ENCODE results near the gene MPIG6B. TPM values are rescaled to one million over a fixed set of nuclear protein-coding genes. Genes with fewer than 3 reads are reported as not detected.

The MPIG6B gene, protein sequence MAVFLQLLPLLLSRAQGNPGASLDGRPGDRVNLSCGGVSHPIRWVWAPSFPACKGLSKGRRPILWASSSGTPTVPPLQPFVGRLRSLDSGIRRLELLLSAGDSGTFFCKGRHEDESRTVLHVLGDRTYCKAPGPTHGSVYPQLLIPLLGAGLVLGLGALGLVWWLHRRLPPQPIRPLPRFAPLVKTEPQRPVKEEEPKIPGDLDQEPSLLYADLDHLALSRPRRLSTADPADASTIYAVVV
- 0.49 TPM in 1 of 2 replicates, not detected in the other for total RNA-seq

DNA sequence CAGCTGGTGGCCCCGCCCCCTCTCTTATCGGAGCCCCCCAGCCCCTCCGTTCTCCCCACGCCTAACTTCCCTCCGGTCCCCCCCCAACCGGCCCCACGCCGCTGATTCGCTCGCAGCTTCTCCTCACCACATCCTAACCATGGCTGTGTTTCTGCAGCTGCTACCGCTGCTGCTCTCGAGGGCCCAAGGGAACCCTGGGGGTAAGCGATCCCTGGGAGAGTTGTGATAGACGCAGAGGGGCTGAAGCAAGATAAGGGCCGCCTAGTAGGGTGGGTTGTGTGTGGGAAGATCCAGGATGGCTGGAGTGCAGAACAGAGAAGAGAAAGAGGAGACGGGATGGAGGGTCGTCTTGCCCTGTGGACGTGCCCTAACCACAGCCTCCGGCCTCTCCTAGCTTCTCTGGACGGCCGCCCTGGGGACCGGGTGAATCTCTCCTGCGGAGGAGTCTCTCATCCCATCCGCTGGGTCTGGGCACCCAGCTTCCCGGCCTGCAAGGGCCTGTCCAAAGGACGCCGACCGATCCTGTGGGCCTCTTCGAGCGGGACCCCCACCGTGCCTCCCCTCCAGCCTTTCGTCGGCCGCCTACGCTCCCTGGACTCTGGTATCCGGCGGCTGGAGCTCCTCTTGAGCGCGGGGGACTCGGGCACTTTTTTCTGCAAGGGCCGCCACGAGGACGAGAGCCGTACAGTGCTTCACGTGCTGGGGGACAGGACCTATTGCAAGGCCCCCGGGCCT is at the start of gene MPIG6B:
MPIG6B (plus strand) TSS at position 129 of the 735 bp plus-strand sequence; CDS start at position 140, 11 bp downstream.

DNA sequence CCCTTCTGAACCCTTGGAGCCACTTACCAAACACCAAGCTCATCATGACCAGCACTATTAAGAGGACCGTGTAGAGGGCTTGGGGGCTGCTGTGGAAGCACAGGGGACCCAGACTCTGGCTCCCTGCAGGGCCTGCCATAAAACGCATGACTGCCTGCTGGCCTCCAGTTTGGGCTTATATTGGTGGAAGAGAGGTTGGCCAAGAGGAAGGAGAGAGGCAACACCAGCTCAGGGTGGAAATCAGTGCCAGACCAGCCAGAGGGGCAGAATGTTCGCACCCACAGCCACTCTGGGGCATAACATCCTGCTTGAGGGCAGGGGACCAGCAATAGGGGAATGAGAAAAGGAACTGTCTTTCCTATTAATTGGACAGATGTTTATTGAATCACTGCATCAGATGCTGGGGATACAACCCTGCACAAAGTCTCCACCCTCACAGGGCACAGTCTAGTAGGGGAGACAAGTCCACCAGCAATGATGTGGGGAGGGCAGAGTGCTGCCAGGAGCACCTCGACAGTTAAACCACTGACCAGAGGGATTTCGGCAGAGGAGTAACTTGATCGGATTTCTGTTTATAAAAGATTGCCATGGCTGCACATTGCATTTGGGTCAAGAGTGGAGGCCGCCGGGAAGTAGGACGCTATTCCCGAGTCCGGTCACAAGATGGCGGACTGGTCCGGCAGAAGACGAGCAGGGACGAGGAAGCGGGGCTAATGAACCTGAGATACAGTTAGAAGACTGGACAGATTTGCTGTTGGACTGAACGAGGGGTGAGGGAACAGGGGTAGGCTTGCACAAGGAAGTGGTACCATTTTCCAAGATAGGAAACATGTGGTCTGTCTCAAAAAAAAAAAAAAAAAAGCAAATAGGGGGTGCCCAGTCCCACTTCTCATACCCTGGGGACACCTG is 42.7 kb upstream of the MPIG6B start, which contains the start of gene LY6G5C:
LY6G5C (minus strand) TSS at position 842 of the 909 bp plus-strand sequence; CDS start at position 148, 694 bp downstream.

DNA sequence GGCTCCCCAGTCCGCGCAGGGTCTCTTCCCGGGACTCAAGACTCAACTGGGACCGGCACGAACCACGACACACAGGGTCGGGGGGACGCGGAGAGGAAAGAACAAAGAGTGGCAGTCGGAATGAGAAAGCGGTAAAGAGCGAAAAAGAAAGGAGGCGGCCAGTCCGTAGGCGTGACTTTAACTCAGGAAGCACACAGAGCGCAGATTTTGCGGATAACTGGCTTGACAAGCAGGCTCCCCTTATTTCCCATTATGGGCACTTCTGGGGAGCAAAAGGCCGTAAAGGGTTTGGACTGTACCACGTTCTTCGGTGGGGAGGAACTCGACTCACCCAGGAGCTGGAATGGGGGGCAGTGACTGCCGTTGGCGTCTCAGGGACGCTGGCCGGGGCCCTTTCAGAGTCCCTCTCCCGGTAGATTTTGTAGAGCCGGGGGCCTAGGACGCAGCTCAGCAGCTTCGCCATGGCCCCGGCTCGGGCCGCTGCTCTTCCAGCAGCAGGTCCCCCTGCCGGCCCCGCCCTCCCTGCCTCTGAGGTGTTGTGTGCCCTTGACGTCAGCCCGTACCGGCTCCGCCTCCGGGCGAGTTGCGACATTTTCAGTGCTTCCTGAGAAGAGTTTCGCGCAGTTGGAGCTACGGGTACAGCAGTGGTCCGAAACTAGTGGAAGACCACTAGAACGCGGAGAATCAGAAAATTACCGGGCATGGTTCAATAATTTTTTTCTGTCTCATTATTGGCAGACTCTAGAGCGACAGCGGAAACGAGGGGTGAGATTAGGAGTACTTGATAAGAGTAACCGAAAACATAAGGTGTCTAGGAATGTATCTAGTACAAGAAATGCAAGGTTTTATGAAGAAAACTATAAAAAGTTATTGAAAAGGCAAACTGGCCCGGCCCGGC is 20.1 kb upstream of the MPIG6B start, which contains the start of gene ABHD16A:
ABHD16A (minus strand) TSS at position 506 of the 898 bp plus-strand sequence; CDS start at position 463, 43 bp downstream.

DNA sequence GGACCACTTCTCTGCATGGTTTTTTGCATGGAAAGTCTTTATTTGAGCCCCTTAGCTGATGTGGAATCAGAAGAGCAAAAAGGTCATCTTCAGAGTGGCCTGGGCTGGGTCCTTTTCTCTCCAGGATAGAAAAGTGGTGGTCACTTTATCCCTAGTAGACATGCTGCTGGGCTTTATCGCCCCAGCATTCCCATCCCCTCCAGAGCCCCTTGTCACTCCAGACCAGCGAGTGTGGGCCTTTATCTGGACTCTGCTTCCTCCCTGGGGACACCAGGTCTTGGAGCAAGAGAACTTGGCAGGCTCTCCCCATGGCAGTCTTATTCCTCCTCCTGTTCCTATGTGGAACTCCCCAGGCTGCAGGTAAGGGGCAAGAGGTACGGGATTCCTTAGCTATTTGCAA is 16.6 kb upstream of the MPIG6B start, which contains the start of gene LY6G6F:
LY6G6F (plus strand) TSS at position 268 of the 400 bp plus-strand sequence; CDS start at position 309, 41 bp downstream.

DNA sequence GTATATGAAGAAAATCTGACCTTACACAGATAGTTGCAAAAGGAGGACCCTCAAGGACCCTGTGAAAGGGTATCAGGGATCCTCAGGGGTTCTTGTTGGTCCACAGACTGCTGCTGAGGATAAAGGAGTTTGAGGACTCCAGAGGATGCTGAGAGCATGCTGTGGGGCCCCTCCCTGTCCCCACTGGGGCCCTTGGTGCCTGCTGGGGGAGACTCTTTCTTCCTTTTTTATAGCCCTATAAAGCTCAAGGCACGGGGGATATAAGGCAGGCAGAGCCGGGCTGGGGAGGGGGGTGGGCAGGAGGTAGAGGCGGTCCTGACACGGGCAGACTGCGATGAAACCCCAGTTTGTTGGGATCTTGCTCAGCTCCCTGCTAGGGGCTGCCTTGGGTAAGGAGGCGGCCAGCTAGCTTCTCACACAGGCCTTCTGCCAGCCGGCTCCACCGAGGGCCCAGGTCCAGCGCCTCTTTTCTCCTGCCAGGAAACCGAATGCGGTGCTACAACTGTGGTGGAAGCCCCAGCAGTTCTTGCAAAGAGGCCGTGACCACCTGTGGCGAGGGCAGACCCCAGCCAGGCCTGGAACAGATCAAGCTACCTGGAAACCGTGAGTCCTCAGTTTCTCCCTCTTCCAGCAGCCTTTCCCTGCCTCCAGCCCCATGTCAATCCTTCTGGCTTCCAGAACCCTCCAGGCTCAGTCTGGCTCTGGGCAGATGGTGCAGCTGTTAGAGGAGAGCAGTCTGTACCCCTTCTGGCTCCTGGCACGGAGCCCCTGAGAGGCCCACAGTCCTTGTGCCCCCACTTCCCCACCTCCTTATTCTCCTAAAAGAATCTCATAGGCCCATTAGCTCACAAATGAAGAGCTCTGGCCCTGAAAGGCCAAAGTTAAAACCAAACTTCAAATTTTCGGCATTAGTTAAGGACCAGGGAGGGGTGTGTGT is 7.9 kb upstream of the MPIG6B start, which contains the start of gene LY6G6D:
LY6G6D (plus strand) TSS at position 327 of the 937 bp plus-strand sequence; CDS start at position 335, 8 bp downstream.

DNA sequence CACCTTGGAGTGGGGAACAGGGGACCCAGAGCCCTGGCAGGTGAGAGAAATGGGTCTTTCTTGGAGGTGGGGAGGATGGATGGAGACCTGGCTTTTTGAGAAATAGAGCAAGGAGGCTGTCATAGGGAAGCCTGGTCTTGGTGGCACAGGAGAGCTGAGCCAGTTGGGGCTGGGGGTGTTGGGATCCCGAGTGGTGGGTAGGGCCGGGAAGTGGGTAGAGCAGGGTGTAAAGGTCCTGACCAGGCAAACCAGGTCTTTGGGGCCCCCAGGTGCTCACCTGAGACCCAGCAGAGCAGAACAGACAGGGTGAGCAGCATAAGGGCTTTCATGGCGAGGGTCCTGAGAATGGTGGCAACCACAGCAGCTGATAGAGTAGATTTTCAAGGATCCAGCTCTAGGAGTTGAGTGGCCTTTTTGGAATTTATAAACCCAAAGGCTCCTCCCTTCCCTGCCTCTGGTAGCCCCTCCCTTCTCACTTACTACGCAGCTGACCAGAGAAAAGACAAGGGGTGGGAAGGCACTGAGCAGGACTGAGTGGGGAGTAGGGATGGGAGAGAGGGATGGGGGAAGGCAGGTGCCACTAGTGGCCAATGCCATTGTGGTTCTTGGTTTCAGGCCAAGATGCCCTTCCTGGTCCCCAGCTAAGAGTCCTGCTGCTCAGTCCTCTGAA is 1.7 kb upstream of the MPIG6B start, which contains the start of gene LY6G6C:
LY6G6C (minus strand) TSS at position 396 of the 670 bp plus-strand sequence; CDS start at position 329, 67 bp downstream.

DNA sequence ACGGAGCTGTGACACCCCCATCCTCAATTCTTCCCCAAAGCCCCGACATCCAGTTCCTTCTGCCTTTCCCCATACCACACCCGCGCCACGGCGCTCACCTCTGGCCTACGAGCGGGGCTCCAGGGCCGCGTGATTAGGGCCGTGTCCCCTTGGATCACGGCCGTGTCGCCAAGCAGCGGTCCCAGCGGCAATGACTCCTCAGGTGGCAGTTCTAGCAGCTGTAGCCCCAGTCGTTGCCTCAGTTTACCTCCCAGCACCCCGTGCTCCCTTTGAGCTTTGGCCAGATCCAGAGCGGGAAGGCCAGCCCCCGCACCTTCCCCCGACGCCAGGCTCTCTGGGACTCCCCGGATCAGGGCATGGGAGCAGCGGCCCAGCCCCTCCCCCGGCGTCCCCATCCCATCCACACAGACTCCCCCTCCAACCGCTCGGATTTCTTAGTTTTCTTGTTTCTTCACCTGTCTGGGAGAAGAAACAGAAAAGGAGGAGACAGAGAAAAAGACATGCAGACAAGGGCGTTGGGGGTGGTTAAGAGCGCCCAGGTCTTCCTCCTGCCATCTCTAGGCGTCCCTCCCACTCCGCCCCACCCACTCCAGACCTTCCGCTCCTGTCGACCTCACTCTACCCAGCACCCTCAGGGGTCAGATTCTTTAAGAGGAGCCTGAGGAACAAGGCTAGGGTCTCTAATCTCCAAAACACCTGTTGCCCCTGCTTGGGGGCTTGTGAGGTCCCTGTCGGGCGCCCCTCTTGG is 5.8 kb downstream of the MPIG6B start, which contains the start of gene DDAH2:
DDAH2 (minus strand) TSS at position 533 of the 748 bp plus-strand sequence; CDS start at position 395, 138 bp downstream.

DNA sequence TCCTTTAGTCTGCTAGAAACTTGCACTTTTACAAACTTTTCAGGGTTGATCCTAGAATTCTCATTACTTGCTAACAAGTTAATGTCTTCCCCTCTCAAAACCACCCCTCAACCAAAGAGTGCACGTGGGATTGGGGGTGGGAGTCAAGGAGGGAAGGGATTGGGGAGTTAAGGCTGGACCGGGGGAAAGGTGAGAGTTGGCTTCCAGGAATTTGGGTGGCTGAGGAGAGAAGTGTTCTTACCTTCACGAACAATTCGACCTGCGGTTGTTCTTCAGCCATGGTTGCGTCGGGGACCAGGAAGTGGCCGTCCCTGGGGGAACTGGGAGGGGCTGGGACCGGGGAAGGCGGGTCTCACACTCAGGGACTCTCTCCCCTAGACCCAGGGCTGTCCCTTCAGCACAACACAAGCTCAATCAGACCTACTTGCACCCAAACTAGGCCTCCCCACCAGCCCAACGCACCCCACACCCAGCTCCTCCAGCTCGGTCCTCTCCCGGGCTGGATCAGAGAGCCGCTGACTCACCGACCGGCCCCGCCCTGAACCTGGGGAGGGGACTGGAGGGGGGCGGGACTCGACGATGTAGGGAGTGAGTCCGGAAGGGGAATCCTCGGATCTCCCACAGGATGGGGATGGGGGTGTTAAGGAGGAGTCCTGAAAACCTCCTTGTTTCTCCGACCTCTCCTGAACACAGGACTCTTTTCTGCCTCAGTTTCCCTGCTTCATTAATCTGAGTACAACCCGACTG is 13.0 kb downstream of the MPIG6B start, which contains the start of gene CLIC1:
CLIC1 (minus strand) TSS at position 510 of the 747 bp plus-strand sequence; CDS start at position 280, 230 bp downstream.

DNA sequence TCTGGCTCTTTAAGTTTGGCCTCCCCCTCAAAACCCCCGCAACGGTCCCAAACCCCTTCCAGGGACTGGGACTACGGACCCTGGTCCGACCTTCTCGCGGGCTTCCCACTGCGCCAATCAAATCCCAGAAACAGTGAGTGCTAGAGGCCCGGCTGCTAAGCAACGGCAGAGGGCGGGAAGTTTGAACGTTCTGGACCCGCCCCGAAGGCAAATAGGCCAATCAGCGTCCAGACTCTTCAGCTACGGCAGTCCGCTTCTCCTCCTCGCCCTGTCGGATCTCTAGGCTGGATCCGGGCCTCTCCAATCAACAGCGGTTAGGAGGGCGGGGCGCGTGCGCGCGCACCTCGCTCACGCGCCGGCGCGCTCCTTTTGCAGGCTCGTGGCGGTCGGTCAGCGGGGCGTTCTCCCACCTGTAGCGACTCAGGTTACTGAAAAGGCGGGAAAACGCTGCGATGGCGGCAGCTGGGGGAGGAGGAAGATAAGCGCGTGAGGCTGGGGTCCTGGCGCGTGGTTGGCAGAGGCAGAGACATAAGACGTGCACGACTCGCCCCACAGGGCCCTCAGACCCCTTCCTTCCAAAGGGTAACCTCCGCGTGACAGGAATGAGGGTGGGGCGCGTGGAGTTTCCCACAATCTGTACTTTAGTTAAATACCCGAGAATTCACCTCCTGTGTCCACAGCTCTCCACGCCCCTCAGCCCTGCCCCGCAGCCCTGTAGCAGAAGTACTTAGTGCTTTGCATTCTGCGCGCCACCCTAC is 16.6 kb downstream of the MPIG6B start, which contains the start of gene MSH5:
MSH5 (plus strand) TSS at position 367 of the 758 bp plus-strand sequence. CDS start 462 bp downstream, outside the sequence.

DNA sequence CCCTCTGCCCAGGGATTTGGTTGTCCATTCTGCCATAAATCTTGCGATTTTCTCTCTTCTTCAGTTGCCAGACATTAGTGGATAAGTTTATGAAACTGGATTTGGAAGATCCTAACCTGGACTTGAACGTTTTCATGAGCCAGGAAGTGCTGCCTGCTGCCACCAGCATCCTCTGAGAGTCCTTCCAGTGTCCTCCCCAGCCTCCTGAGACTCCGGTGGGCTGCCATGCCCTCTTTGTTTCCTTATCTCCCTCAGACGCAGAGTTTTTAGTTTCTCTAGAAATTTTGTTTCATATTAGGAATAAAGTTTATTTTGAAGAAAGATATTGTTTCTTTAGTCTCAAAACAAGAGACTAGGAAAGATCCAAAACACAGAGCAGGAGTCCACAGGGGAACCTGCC is 39.2 kb downstream of the MPIG6B start, which contains the start of gene SAPCD1:
SAPCD1 (plus strand) TSS at position 301 of the 400 bp plus-strand sequence. CDS start 399 bp downstream, outside the sequence.

Other genes starting within 250 kb of the MPIG6B start
- gene MICB, start 225.2 kb upstream of the MPIG6B start, total RNA-seq, result 5.2 and 9.3 TPM in 2 replicates
- gene MCCD1, start 194.4 kb upstream of the MPIG6B start, total RNA-seq, result not detected in 2 replicates
- 291 and 399 TPM in 2 replicates for gene DDX39B, start 181.4 kb upstream of the MPIG6B start, total RNA-seq
- 0.19 and 0.28 TPM in 2 replicates for gene ATP6V1G2, start 176.8 kb upstream of the MPIG6B start, total RNA-seq
- 16.3 and 17.6 TPM in 2 replicates for gene NFKBIL1, start 175.8 kb upstream of the MPIG6B start, total RNA-seq
- gene LTA, start 151.1 kb upstream of the MPIG6B start, total RNA-seq, result not detected in 2 replicates
- gene TNF, start 147.8 kb upstream of the MPIG6B start, total RNA-seq, result 0.23 and 0.28 TPM in 2 replicates
- gene LTB, start 140.9 kb upstream of the MPIG6B start, total RNA-seq, result 0.85 and 1.5 TPM in 2 replicates
- not detected in 2 replicates for gene LST1, start 137.1 kb upstream of the MPIG6B start, total RNA-seq
- not detected in 2 replicates for gene NCR3, start 130.4 kb upstream of the MPIG6B start, total RNA-seq
- not detected in 2 replicates for gene AIF1, start 108.1 kb upstream of the MPIG6B start, total RNA-seq
- gene PRRC2A, start 102.7 kb upstream of the MPIG6B start, total RNA-seq, result 63.4 and 119 TPM in 2 replicates
- gene BAG6, start 70.7 kb upstream of the MPIG6B start, total RNA-seq, result 200 and 272 TPM in 2 replicates
- gene APOM, start 67.5 kb upstream of the MPIG6B start, total RNA-seq, result 2.3 and 3.9 TPM in 2 replicates
- 17.0 and 18.1 TPM in 2 replicates for gene C6orf47, start 62.6 kb upstream of the MPIG6B start, total RNA-seq
- gene GPANK1, start 58.4 kb upstream of the MPIG6B start, total RNA-seq, result 14.5 and 14.7 TPM in 2 replicates
- gene CSNK2B, start 57.3 kb upstream of the MPIG6B start, total RNA-seq, result 236 and 271 TPM in 2 replicates
- 0.60 and 2.1 TPM in 2 replicates for gene LY6G5B, start 53.4 kb upstream of the MPIG6B start, total RNA-seq
- gene LY6G5C, start 42.3 kb upstream of the MPIG6B start, total RNA-seq, result 0.42 and 0.79 TPM in 2 replicates
- gene ABHD16A, start 20.0 kb upstream of the MPIG6B start, total RNA-seq, result 26.8 and 31.6 TPM in 2 replicates
- not detected in 2 replicates for gene LY6G6F, start 16.5 kb upstream of the MPIG6B start, total RNA-seq
- not detected in 2 replicates for gene LY6G6D, start 8.0 kb upstream of the MPIG6B start, total RNA-seq
- gene LY6G6C, start 1.6 kb upstream of the MPIG6B start, total RNA-seq, result 1.5 and 3.7 TPM in 2 replicates
- gene DDAH2, start 5.9 kb downstream of the MPIG6B start, total RNA-seq, result 28.1 and 43.2 TPM in 2 replicates
- gene CLIC1, start 13.2 kb downstream of the MPIG6B start, total RNA-seq, result 445 and 657 TPM in 2 replicates
- 10.5 and 12.6 TPM in 2 replicates for gene MSH5, start 16.6 kb downstream of the MPIG6B start, total RNA-seq
- gene SAPCD1, start 39.3 kb downstream of the MPIG6B start, total RNA-seq, result 0.63 and 2.0 TPM in 2 replicates
- 1.6 and 2.8 TPM in 2 replicates for gene VWA7, start 54.0 kb downstream of the MPIG6B start, total RNA-seq
- gene VARS1, start 72.4 kb downstream of the MPIG6B start, total RNA-seq, result 109 and 115 TPM in 2 replicates
- 73.8 and 83.4 TPM in 2 replicates for gene LSM2, start 83.6 kb downstream of the MPIG6B start, total RNA-seq
- 0.14 and 0.21 TPM in 2 replicates for gene HSPA1L, start 91.9 kb downstream of the MPIG6B start, total RNA-seq
- gene HSPA1A, start 92.2 kb downstream of the MPIG6B start, total RNA-seq, result 85.4 and 93.2 TPM in 2 replicates
- gene HSPA1B, start 104.4 kb downstream of the MPIG6B start, total RNA-seq, result 172 and 180 TPM in 2 replicates
- gene NEU1, start 139.4 kb downstream of the MPIG6B start, total RNA-seq, result 34.1 and 39.3 TPM in 2 replicates
- gene SLC44A4, start 155.6 kb downstream of the MPIG6B start, total RNA-seq, result 4.2 and 7.5 TPM in 2 replicates
- gene EHMT2, start 174.3 kb downstream of the MPIG6B start, total RNA-seq, result 29.7 and 35.3 TPM in 2 replicates
- 0.46 and 0.99 TPM in 2 replicates for gene ZBTB12, start 178.7 kb downstream of the MPIG6B start, total RNA-seq
- gene C2, start 204.3 kb downstream of the MPIG6B start, total RNA-seq, result 0.21 TPM in 1 of 2 replicates, not detected in the other
- gene CFB, start 222.7 kb downstream of the MPIG6B start, total RNA-seq, result 3.1 and 3.9 TPM in 2 replicates
- 77.9 and 106 TPM in 2 replicates for gene NELFE, start 235.6 kb downstream of the MPIG6B start, total RNA-seq
- gene SKIC2, start 235.8 kb downstream of the MPIG6B start, total RNA-seq, result 42.3 and 66.5 TPM in 2 replicates
- 16.1 and 17.8 TPM in 2 replicates for gene DXO, start 248.8 kb downstream of the MPIG6B start, total RNA-seq